ENCODE data around the gene HELZ.
"Not testable (repeated sequence)": the region's sequence is repeated elsewhere in the genome, so short reads cannot be mapped to it uniquely, and the experiment has no call there.

Gene HELZ

GRCh38 chr17:67047382-67047781, 197.6 kb downstream of the HELZ start:
- DNase-seq: no peak

- DNase-seq: no peak
Measured at GRCh38 chr17:67046398-67046797, 198.6 kb downstream of the HELZ start.

DNA sequence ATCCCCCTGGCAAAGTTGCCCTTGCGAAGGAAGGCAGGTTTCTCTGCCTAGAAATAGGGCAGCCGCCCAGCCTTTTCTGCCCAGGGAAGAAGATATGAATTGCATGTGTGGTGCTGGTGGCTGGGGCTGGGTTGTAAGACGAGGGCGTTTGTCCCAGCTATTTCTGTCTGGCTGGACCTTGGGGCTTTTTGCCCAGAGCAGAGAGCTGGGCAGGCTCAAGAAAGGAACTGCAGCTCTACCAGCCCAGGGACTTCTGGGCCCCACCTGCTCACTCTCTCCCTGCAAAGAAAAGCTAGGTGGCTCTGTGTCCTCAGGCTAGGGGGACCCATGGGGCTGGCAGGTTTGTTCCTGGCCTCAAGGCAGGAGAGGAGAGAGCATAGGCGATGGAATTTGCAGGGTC, 200.1 kb downstream of the HELZ start:
- no peak for DNase-seq

- no peak for DNase-seq
Measured at GRCh38 chr17:67044016-67044772, 200.8 kb downstream of the HELZ start, which contains the start of gene CACNG1. Gene CACNG1, plus strand, starts transcription at chr17:67044554. Its CDS starts 107 bp downstream, at chr17:67044661.

DNA sequence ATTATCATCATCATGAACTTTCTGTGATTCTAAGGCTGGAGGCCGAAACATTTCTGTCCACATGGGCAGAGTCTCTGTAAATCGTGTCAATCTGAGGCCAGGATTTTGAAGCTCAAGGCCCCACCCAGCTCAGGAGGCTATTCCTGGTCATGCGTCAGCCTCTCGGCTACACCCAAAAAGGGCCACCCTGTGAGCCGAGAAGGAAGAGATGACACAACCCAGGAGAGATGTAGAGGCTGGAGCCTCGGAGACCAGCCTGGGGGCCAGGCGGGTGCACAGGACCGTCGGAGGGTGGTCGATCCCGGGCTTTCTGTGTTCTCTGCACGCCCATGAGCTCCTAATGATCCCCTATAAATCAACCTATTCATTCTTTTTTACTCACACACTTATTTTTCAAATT, 201.7 kb downstream of the HELZ start:
- no peak for DNase-seq

DNA sequence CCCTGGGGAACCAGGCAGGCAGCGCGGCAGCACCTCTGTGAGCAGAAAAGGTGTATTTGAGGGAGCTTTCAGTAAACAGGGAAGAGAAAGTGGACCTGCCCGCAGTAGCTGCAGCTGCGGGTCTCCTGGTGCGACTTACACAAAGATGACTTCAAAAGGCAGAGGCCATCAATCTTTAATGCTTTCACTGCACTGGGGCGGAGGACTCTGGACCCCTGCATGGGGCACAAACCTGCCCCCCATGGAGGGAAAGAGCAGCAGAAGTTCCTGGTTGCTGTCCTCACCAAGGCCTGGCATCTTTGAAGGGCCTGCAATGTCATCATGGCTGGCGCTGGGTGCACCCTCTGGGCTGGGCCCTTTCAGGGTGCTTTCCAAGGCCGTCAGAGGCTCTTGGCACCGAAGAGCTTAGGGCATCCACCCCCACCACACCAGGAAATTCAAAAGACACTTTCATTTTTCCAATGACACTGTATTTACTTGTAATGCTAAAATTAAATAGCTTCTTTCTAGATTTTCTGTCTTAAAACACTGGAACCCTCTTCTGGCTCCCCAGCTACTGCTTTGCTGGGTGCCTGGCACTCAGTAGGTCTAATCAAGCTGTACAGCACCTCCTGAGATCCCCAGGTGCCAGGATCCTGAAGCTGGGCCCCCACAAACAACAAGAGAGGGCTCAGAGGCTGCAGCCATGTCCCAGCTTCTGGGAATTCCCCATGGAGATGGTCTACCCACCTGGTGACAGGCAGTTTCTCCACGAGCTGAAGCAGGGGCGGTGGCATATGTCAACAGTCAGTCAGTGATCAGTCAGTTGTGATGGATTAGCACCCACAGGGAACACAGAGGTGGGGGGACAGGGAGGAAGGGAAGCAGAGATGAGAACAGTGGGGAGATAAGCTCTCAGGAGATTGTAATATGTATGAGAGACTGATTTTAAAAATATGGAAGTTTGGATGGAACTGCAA, 202.8 kb downstream of the HELZ start:
- DNase-seq: no peak

- DNase-seq: no peak
Measured at GRCh38 chr17:67041531-67041930, 203.5 kb downstream of the HELZ start.

DNA sequence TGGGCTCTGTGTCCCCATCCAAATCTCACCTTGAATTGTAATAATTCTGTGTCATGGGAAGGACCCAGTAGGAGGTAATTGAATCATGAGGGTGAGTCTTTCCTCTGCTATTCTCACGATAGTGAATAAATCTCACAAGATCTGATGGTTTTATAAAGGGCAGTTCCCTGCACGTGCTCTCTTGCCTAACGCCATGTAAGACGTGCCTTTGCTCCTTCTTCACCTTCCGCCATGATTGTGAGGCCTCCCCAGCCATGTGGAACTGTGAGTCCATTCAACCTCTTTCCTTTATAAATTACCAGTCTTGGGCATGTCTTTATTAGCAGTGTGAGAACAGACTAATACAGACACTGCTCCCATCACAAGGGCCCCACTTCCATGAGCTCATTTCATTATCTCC, 203.9 kb downstream of the HELZ start:
- DNase-seq: not testable (repeated sequence)

DNA sequence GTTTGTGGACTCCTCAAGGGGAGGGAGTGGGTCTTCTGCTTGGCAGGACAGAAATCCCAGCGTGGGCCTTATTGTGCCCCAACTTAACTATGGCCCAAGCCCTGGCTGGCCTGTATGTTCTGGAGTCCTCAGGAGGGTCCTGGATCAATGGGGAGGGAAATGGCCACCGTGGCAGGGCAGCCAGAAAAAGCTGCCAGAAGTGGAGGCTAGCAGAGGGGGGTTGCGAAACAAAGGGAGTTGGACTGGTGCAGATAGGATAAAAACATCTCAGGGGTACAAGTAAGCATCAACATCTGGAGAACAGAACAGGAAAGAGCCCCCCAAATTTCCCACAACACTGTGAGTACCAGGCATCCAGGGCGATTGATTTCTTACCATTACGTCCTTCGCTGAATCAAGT, 204.3 kb downstream of the HELZ start:
- DNase-seq: no peak

DNA sequence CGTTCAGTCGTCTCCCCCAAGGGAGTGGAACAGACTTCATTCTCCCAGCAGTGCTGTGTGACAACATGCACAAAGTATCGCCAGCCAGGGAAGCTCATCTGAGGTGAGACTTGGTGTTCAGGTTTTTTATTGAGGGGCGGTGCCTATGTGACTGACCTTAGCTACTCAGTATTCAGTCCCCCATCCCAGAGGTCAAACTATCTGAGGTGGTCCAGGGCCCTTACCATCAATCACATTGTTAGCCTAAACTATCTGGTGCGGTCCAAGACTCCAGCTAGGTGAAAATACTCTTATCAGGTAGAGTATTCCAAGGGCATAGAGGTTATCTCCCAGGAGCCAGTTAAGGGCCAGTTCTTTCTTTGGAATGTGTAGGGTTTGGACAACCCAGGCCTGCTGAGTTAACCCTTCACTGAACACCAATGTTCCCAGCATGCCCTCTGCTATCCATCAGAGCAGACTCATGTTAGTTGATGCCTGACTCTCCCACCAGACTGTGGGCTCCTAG, 206.1 kb downstream of the HELZ start:
- DNase-seq: no peak

- DNase-seq: no peak
Measured at GRCh38 chr17:67035131-67036083, 209.6 kb downstream of the HELZ start.

GRCh38 chr17:67033613-67034012, 211.4 kb downstream of the HELZ start:
- DNase-seq: no peak

DNA sequence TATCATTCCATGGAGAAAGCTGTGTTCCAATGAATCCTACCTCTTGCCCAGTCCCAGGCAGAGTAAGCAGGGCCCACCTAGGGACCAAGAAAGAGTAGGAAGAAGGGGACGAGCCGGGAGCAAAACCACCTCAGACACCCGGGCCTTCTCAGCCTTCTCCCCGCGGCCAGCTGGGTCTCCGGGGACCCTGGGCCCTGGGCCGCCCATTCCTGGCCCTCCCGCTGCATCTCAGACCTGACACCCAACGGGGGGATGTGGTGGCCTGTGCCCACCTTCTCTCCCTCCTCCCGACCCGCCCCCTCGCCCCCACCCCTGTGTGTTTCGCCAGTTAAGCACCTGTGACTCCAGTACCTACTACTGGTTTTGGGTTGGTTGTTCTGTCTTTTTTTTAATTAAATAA, 212.0 kb downstream of the HELZ start:
- DNase-seq: no peak

- DNase-seq: no peak
Measured at GRCh38 chr17:67032382-67032781, 212.6 kb downstream of the HELZ start.

- no peak for DNase-seq
Measured at GRCh38 chr17:67030641-67031040, 214.4 kb downstream of the HELZ start.

DNA sequence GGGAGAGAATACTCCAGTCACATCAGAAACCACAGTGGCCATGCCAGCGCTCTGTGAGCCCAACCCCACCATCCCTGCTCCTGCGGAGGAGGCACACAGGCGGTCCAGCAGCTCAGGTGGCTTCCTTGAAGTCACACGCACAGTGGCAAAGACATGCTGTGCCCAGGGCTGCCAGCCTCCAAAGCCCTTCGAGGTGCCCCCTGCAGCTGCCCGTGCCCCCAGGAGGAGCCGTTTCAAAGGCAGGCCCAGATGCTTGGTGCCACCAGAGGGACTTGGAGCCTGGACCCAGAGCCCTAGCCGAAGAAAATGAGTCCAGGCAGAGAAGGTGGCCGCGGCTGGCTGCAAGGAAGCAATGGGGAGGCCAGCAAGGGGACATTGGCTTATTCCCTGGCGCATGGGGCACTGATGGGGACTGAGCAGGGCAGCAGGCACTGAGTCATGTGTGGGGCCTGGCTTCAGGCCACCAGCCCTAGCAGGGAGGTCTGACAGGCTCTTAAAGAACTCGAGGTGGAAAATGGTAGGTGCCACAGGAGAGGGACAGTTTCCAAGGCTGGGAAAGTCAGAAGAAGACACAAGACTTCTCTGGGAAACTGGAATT, 217.9 kb downstream of the HELZ start:
- DNase-seq: no peak

DNA sequence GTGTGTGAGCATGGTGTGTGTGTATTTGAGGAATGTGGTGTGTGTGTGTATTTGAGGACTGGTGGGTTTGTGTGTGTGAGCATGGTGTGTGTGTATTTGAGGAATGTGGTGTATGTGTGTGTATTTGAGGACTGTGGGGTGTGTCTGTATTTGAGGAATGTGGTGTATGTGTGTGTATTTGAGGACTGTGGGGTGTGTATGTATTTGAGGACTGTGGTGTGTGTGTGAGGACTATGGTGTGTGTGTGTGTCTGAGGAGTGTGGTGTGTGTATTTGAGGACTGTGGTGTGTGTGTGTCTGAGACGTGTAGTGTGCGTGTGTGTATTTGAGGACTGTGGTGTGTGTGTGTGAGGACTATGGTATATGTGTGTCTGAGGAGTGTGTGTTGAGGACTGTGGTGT, 218.7 kb downstream of the HELZ start:
- no peak for DNase-seq

- DNase-seq: no peak
Measured at GRCh38 chr17:67025216-67025792, 219.7 kb downstream of the HELZ start.

DNA sequence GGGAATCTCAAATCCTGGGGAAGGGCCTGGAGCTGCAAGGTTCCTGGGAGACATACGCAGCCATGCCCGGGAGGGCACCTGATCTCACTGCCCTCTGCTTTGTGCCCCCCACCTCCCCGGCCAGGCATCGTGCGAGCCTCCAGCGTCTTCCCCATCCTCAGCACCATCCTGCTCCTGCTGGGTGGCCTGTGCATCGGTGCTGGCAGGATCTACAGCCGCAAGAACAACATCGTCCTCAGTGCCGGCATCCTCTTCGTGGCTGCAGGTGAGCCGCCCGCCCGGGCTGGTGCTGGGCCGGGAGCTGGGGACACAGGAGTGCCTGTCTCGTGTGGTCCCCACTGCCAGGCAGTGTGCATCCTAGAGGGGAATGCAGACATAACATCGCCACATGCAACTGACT, 220.3 kb downstream of the HELZ start:
- DNase-seq: no peak

GRCh38 chr17:67022451-67022810, 222.6 kb downstream of the HELZ start:
- DNase-seq: no peak

DNA sequence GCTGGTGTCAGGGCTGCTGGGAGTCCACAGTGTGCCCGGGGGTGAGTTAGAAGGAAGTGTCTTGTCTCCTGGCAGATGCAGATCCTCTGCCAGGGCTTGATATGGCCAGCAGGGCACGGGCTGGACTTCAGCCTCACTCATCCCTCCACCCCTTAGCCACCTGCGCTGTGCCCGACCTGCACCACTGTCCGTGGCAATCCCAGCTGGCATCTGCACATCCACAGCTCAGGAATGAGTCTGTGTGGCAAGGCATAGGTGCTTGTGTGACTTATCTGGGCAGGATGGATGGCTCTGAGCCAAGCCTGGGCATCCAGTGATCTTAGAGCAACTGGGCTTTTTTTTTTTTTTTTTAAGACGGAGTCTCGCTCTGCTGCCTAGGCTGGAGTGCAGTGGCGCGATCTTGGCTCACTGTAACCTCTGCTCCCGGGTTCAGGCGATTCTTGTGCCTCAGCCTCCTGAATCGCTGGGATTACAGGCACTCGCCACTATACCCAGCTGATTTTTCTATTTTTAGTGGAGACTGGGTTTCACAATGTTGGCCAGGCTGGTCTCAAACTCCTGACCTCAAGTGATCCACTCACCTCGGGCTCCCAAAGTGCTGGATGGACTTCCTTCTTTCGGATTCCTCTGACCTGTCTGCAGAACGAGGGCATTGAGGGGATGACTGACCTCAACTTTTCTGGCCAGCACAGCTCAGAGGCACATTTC, 223.1 kb downstream of the HELZ start:
- no peak for DNase-seq
